ENCODE measurements around the gene GPI. TPM values are rescaled to one million over a fixed set of nuclear protein-coding genes. Genes with fewer than 3 reads are reported as not detected.

GPI gene
- total RNA-seq, 1 donor from 2014 or later, result 228 TPM

DNA sequence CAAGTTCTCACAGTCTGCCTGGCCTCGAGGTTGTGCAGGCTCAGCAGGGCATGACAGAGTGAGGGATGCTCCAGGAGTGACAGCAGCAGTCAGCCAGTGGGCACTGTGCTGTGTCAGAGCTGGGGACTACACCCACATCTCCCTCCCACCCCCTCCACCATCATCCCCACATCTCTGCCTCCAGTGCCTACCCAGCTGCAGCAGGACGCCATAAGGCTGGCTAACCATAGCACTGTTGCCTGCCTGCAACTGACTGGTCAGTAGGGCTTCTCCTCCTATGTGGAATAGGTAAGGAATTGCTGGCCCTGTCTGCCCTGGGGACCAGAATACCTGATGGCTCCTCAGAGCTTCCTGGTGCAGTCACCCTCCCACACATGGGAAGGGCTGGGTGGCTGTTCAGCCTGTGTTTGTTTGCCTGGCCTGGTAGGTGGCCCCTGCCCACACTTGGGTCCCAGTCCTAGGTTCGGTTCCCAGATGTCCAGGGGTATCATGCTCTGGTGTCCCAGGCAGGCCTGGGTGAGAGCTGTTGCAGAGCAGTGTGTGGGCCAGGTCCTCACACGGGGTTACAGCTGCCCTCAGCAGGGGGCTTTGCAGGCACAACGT is 15.7 kb downstream of the GPI start:
- TF ChIP-seq, protein P1, sequence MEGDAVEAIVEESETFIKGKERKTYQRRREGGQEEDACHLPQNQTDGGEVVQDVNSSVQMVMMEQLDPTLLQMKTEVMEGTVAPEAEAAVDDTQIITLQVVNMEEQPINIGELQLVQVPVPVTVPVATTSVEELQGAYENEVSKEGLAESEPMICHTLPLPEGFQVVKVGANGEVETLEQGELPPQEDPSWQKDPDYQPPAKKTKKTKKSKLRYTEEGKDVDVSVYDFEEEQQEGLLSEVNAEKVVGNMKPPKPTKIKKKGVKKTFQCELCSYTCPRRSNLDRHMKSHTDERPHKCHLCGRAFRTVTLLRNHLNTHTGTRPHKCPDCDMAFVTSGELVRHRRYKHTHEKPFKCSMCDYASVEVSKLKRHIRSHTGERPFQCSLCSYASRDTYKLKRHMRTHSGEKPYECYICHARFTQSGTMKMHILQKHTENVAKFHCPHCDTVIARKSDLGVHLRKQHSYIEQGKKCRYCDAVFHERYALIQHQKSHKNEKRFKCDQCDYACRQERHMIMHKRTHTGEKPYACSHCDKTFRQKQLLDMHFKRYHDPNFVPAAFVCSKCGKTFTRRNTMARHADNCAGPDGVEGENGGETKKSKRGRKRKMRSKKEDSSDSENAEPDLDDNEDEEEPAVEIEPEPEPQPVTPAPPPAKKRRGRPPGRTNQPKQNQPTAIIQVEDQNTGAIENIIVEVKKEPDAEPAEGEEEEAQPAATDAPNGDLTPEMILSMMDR (IDR thresholded peaks at IDR 0.05; ENCODE audit: unreplicated experiment), result no peak
- Mint-ChIP-seq H3K27ac (no peak overlapping the region), H3K27me3 (ENCODE audit: low read depth) (no peaks in the 10 kb centered on the region), H3K9me3 (no peaks in the 10 kb centered on the region), H3K4me1 (no peaks in the 10 kb centered on the region), H3K4me3 (no peak overlapping the region), H3K36me3 (peaks cover 51% of the 10 kb centered on the region)
- no peak for DNase-seq (ENCODE audit: low spot score in 2 of 2, unreplicated experiment in 2 of 2)

DNA sequence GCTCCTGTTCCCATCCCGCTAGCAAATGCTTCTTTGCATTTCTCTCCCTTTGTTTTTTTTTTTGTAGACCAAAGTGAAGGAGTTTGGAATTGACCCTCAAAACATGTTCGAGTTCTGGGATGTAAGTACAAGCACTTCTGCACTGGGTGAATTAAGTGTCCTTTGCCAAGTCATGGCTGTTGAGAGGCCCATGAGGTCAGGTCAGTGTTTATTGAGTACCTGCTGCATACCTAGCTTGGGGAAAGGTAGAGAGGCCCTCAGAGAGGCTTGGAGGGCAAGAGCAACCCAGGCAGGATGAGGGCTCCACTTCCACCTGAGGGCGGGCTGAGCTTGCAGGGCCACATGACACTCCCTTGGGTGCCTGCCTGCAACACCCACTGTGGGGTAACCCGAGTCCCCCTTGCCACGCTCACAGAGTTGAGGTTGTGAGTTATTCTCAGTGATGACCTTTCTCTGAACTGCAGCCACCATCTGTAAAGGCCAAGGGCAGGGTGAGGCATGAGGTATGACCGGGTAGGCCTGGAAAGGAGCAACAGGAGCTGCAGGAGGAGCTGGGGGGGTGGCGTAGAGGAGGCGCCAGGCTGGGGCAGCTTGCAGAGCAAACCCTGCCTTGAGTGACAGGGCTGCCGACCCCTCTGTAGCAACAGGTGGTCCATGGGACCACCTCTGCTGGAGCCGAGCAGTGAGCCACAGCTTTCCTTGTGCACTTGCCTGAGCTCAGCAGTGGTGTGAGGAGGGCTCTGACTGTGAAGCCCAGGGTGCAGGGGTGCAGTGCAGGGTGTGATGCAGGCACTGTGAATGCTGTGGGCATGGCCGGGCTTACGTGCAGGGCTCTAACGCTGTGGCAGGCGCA is 16.6 kb downstream of the GPI start:
- TF ChIP-seq, protein P1 (IDR thresholded peaks at IDR 0.05; ENCODE audit: unreplicated experiment), result no peak
- H3K36me3 Mint-ChIP-seq, result peaks cover 60% of the 10 kb centered on the region
- no peaks in the 10 kb centered on the region for H3K9me3 Mint-ChIP-seq
- H3K4me3 Mint-ChIP-seq, result no peak overlapping the region
- no peak overlapping the region for H3K27ac Mint-ChIP-seq
- no peak for DNase-seq (ENCODE audit: low spot score in 2 of 2, unreplicated experiment in 2 of 2)
- no peaks in the 10 kb centered on the region for H3K4me1 Mint-ChIP-seq
- no peaks in the 10 kb centered on the region for H3K27me3 Mint-ChIP-seq (ENCODE audit: low read depth)

DNA sequence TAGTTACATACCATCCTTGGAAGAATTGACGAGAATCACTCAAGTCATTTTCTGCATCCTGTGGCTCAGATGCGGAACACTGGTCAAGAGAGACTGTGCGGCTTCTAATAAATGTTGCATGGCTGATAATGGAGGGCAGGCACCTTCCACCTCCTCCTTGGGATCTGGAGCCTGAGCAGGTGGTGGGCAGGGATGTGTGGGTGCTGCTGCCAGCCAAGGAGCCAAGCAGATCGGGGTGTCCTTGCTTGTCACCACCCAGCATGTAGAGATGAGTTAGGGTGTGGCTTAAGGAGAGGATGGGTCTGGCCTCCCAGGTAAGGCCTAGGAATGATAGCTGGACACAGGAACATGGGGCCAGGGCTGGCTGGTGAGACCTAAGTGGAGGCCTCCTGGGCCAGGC is 17.5 kb downstream of the GPI start:
- Mint-ChIP-seq H3K27ac (no peak overlapping the region), H3K4me3 (no peak overlapping the region), H3K9me3 (no peaks in the 10 kb centered on the region), H3K36me3 (peaks cover 61% of the 10 kb centered on the region), H3K4me1 (no peaks in the 10 kb centered on the region), H3K27me3 (ENCODE audit: low read depth) (no peaks in the 10 kb centered on the region)
- no peak for DNase-seq (ENCODE audit: low spot score in 2 of 2, unreplicated experiment in 2 of 2)
- TF ChIP-seq, protein P1 (IDR thresholded peaks at IDR 0.05; ENCODE audit: unreplicated experiment), result no peak

DNA sequence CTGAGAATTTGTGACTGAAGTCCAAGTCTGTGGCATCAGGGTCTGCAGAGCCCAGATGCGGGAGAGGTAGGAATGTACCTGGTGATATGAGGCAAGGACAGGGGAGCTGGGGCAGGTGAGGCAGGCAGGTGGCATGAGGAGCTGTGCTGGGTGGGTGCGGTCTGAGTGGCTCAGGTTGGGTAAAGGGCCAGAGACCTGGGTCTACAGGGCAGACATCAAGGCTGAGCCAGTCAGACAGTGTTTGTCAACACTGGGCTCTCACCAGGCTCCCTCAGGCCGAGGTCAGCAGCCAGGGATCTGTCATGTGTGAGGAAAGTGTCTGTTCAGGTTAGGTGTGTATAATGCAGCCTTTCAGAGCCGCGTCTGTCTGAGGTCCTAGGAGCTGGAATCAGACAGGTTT is 18.6 kb downstream of the GPI start:
- H3K9me3 Mint-ChIP-seq, result no peaks in the 10 kb centered on the region
- H3K4me3 Mint-ChIP-seq, result no peak overlapping the region
- peaks cover 63% of the 10 kb centered on the region for H3K36me3 Mint-ChIP-seq
- H3K4me1 Mint-ChIP-seq, result no peaks in the 10 kb centered on the region
- no peaks in the 10 kb centered on the region for H3K27me3 Mint-ChIP-seq (ENCODE audit: low read depth)
- no peak overlapping the region for H3K27ac Mint-ChIP-seq
- no peak for DNase-seq (ENCODE audit: low spot score in 2 of 2, unreplicated experiment in 2 of 2)
- TF ChIP-seq, protein P1 (IDR thresholded peaks at IDR 0.05; ENCODE audit: unreplicated experiment), result no peak

DNA sequence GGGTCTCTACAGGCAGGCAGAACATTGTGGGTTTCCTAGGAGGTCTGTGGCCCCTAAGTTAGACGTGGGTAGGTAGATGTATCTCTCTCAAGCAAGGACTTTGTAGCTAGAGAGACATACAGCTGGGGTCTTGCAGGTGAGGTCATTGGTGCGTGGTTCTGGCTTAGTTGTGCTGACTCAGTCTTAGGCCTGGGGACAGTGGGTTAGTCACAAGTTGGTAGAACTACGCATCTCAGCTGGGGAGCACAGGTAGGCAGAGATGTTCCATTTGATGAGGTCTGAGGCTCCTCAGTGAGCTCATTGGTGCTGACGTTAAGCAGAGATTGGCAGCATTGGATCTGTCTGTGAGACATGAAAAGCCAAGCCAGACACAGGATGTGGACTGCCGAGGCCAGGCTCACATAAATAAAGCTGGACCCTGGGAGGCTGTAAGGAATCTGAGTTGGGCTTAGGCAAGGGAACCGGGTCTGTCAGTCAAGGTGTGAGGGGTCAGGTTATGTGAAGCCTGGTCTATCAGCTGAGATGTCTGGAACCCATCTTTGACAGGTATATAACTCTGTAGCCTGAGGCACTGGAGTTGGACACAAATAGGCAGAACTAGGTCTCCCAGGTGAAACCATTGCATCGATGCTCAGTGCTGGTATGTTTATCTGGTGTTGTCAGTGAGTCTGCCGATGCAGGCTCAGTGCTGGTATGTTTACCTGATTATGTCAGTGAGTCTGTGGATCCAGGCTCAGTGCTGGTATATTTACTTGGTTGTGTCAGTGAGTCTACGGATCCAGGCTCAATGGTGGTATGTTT is 21.8 kb downstream of the GPI start:
- Mint-ChIP-seq H3K9me3 (no peaks in the 10 kb centered on the region), H3K4me1 (no peaks in the 10 kb centered on the region), H3K27me3 (ENCODE audit: low read depth) (no peaks in the 10 kb centered on the region), H3K36me3 (peaks cover 55% of the 10 kb centered on the region), H3K27ac (no peak overlapping the region), H3K4me3 (no peak overlapping the region)
- TF ChIP-seq, protein P1 (IDR thresholded peaks at IDR 0.05; ENCODE audit: unreplicated experiment), result no peak
- no peak for DNase-seq (ENCODE audit: low spot score in 2 of 2, unreplicated experiment in 2 of 2)

Measured in mesothelial cell of epicardium (in vitro differentiated cells).